AG04449 (cell line): ENCODE measurements around the gene KIT.
A peak's percentile ranks its signal among the peaks of the same experiment; 100 is the strongest.

ENCODE experiments used
- CTCF ChIA-PET: fragments of 350-600 bp; formaldehyde crosslinking; extraction: SDS; loops from one replicate; lab custom pipeline; 2021; ENCODE audit warnings: antibody characterized with exemption; lab: Yijun Ruan, JAX
- POLR2A ChIA-PET: fragments of 400-600, 350-600 bp; formaldehyde crosslinking; extraction: SDS; loops from one replicate; lab custom pipeline; 2020; ENCODE audit warnings: antibody characterized with exemption, inconsistent platforms; lab: Yijun Ruan, JAX
- DNase-seq: peaks from one replicate; pipeline ENCODE4 v3.0.0-alpha.2; 2010; ENCODE audit warnings: low read depth, low spot score
- H3K4me3 ChIP-seq: 2 replicates; pipeline ENCODE4 v1.5.1; 2011; ENCODE audit warnings: low read depth, mild to moderate bottlenecking, control low read depth, low read length
- CTCF ChIP-seq: IDR thresholded peaks from one replicate; pipeline ENCODE4 v1.5.1; 2011; ENCODE audit warnings: mild to moderate bottlenecking, moderate library complexity, low read length, control low read depth, inconsistent platforms; ENCODE audit not compliant: insufficient read depth; ENCODE audit errors: missing control alignments

KIT gene

DNA sequence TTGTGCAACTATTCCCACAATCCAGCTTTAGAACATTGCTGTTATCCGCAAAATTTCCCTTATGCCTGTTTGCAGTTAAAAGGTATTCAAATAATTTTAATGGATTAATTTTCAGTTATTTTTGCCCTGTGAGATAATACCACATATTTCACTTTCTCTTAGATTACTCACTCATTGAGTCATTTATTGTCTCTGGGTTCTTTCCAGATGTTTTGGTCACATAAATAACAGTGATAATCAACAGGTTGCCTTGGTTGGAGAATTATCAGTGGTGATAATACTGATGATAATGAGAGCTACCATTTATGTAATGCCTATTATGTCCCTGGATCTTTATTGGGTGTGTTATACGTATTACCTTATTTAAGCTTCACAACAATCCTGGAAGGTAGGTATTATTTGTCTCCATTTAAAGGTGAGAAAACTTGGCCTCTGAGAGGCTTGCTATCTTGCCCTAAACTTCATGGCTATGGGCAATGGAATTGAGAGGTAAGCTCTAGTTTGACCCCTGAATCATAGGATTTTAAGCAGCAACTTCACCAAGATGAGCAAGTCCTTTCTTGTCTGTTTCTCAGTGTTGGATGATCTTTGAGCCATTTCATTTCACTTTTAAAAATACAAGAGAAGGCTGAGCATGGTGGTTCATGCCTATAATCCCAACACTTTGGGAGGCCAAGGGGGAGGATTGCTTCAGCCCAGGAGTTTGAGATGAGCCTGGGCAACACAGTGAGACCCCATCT lies 87.4 kb downstream of the KIT start:
- no peak overlapping the region for H3K4me3 ChIP-seq
- ChIA-PET POLR2A (no interaction called here), CTCF (no interaction called here)
- no peak for DNase-seq
- no peak for TF ChIP-seq CTCF

GRCh38 chr4:54746218-54746617 lies 88.5 kb downstream of the KIT start:
- ChIA-PET CTCF (no interaction called here), POLR2A (no interaction called here)
- no peak for TF ChIP-seq CTCF
- no peak overlapping the region for H3K4me3 ChIP-seq
- peak; percentile 26 for DNase-seq

GRCh38 chr4:54750341-54750740 lies 92.6 kb downstream of the KIT start:
- H3K4me3 ChIP-seq = no peak overlapping the region
- TF ChIP-seq CTCF = no peak
- no peak for DNase-seq
- ChIA-PET CTCF (no interaction called here), POLR2A (no interaction called here)

DNA sequence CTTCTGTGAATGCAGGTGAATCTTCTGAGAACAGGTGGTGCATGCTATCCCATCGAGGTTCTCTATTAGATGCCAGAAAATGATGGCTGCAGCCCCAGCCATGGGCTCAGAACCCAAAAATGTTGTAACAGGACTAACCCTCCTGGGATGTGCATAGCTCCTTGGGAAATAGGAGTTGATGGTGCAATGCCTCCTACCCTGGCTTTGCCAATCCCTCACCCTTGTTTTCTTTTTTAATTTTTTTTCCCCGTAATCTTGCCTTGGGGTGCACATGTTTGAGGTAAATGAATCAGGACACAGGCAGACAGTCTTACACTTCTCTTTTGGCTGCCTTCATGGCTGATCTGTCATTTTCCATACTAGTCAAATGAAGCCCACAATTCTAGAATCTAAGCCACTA lies 96.6 kb downstream of the KIT start:
- no peak for TF ChIP-seq CTCF
- POLR2A ChIA-PET = interaction anchor here (0.5 kb wide), 1 partner anchor 388 kb away, joined by 3 read pairs; no protein-coding TSS in a partner anchor
- CTCF ChIA-PET = interaction anchor here (1.3 kb wide), 1 partner anchor 17 kb away, joined by 3 read pairs; no protein-coding TSS in a partner anchor
- DNase-seq = no peak
- no peak overlapping the region for H3K4me3 ChIP-seq

- POLR2A ChIA-PET = no interaction called here
- CTCF ChIA-PET = no interaction called here
- DNase-seq = no peak
- no peak overlapping the region for H3K4me3 ChIP-seq
- no peak for TF ChIP-seq CTCF
Measured at GRCh38 chr4:54764476-54764875, 106.7 kb downstream of the KIT start.

DNA sequence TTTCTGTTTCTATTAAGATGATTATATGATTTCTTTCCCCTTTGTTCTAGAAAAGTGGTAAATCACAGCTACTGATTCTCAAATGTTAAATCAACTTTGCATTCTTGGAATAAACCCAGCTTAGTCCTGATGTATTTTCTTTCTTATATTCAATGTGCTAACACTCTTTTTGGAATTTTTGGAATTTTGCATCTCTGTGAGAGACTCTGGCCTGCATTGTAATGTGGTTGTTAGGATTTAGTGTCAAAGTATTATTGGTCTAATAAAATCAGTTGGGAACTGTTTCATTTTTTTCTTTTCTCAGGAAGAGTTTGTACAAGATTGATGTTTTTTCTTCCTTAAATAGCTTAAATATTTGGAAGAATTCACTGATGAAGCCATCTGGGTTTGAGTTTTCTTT lies 109.6 kb downstream of the KIT start:
- POLR2A ChIA-PET = no interaction called here
- H3K4me3 ChIP-seq = no peak overlapping the region
- CTCF ChIA-PET = interaction anchor here (0.9 to 2.6 kb wide), 4 partner anchors 15 to 204 kb away, joined by 3 to 5 read pairs (median 4); no protein-coding TSS in a partner anchor
- no peak for DNase-seq
- no peak for TF ChIP-seq CTCF
